Measurements from ENCODE around the gene AMBN. TPM values are rescaled to one million over a fixed set of nuclear protein-coding genes. Genes with fewer than 3 reads are reported as not detected.

Gene AMBN
- total and polyA plus RNA-seq, 2 donors (not counting 3 experiments of a cell fraction or from before 2014, with no cell fraction given), result not detected

GRCh38 chr4:70632028-70632427 is 40.0 kb downstream of the AMBN start:
- no TSS peak for BruUV-seq (replicated peaks)
- CTCF ChIA-PET, result interaction anchor here (0.6 to 1.4 kb wide), 2 partner anchors 15 to 378 kb away, joined by 3 to 7 read pairs; no protein-coding TSS in a partner anchor
- intact Hi-C loops (cut with micrococcal nuclease) (no loop called here), dilution Hi-C loops (cut with MboI; ENCODE audit: extremely low pct_ligation_motif_present, low sequenced_read_pairs) (no loop called here)
- Histone ChIP-seq H3K27ac (ENCODE audit: insufficient read depth, low read depth, low read length) (peak overlapping the region; percentile 57), H2AFZ (ENCODE audit: low read depth, low read length) (no peak overlapping the region), H3K9me1 (replicated peaks; ENCODE audit: control insufficient read depth, extremely low read depth, insufficient read depth, low read length) (no peaks in the 10 kb centered on the region), H3K36me3 (ENCODE audit: control insufficient read depth in 2 of 2, extremely low read depth in 1 of 2, insufficient read depth in 2 of 2, low read length in 2 of 2) (no peaks in the 10 kb centered on the region), H3K27me3 (ENCODE audit: control insufficient read depth in 2 of 2, insufficient read depth in 2 of 2, low read length in 2 of 2) (no peaks in the 10 kb centered on the region), H3K9me3 (replicated peaks; ENCODE audit: control insufficient read depth, insufficient read depth, low read length) (no peaks in the 10 kb centered on the region), H3K4me1 (ENCODE audit: control insufficient read depth, extremely low read depth, insufficient read depth, low read length) (peaks cover 32% of the 10 kb centered on the region), H3K4me2 (ENCODE audit: insufficient read depth, low read length) (peak overlapping the region; percentile 67), H3K9ac (replicated peaks; ENCODE audit: extremely low read depth, insufficient read depth, low read length) (peak overlapping the region; percentile 9), H3K79me2 (ENCODE audit: control insufficient read depth, insufficient read depth, low read length) (no peaks in the 10 kb centered on the region), H3K4me3 (replicated peaks in 1 of 3; ENCODE audit: insufficient read depth in 1 of 3, low read depth in 1 of 3, low read length in 3 of 3) (no peak overlapping the region), H4K20me1 (replicated peaks; ENCODE audit: control insufficient read depth, extremely low read depth, insufficient read depth, low read length) (no peaks in the 10 kb centered on the region)
- TF ChIP-seq JUN (IDR thresholded peaks at IDR 0.05; ENCODE audit: borderline replicate concordance, insufficient read depth, insufficient read length, low read depth), result peak; percentile 96
- no peak for TF ChIP-seq GATA2 (IDR thresholded peaks at IDR 0.05; ENCODE audit: insufficient read depth, insufficient read length, low read depth, low read length)
- no peak for TF ChIP-seq POLR2A (IDR thresholded peaks at IDR 0.05; ENCODE audit: low read depth, low read length)
- TF ChIP-seq EZH2 (IDR thresholded peaks at IDR 0.05; ENCODE audit: borderline replicate concordance, low read depth, low read length, severe bottlenecking), result no peak
- TF ChIP-seq MYC (IDR thresholded peaks at IDR 0.05; ENCODE audit: low read depth, low read length), result no peak
- peak; percentile 83 for TF ChIP-seq FOS (IDR thresholded peaks at IDR 0.05; ENCODE audit: borderline replicate concordance, insufficient read depth, low read length)
- no peak for TF ChIP-seq POLR2AphosphoS5 (IDR thresholded peaks at IDR 0.05; ENCODE audit: insufficient read depth, low read depth, low read length)
- POLR2A ChIA-PET, result no interaction called here
- DNase-seq (ENCODE audit: low read depth, low spot score) (peak; percentile 60), FAIRE-seq (peak; percentile 56)

- no peak overlapping the region for H3K27ac ChIP-seq (ENCODE audit: insufficient read depth, low read depth, low read length)
- H4K20me1 ChIP-seq (replicated peaks; ENCODE audit: control insufficient read depth, extremely low read depth, insufficient read depth, low read length), result no peaks in the 10 kb centered on the region
- H3K9me3 ChIP-seq (replicated peaks; ENCODE audit: control insufficient read depth, insufficient read depth, low read length), result no peaks in the 10 kb centered on the region
- ChIA-PET POLR2A (no interaction called here), CTCF (no interaction called here)
- no peaks in the 10 kb centered on the region for H3K9me1 ChIP-seq (replicated peaks; ENCODE audit: control insufficient read depth, extremely low read depth, insufficient read depth, low read length)
- dilution Hi-C loops (cut with MboI; ENCODE audit: extremely low pct_ligation_motif_present, low sequenced_read_pairs) (no loop called here), intact Hi-C loops (cut with micrococcal nuclease) (no loop called here)
- DNase-seq (ENCODE audit: low read depth, low spot score), result no peak
- H3K4me3 ChIP-seq (replicated peaks in 1 of 3; ENCODE audit: insufficient read depth in 1 of 3, low read depth in 1 of 3, low read length in 3 of 3), result no peak overlapping the region
- TF ChIP-seq POLR2AphosphoS5 (IDR thresholded peaks at IDR 0.05; ENCODE audit: insufficient read depth, low read depth, low read length) (no peak), FOS (IDR thresholded peaks at IDR 0.05; ENCODE audit: borderline replicate concordance, insufficient read depth, low read length) (no peak), MYC (IDR thresholded peaks at IDR 0.05; ENCODE audit: low read depth, low read length) (no peak), CTCF (IDR thresholded peaks at IDR 0.05; ENCODE audit: extremely low read depth in 1 of 2, insufficient read depth in 1 of 2, low read depth in 1 of 2, low read length in 2 of 2) (no peak), POLR2A (IDR thresholded peaks at IDR 0.05; ENCODE audit: low read depth, low read length) (no peak), GATA2 (IDR thresholded peaks at IDR 0.05; ENCODE audit: insufficient read depth, insufficient read length, low read depth, low read length) (no peak), EZH2 (IDR thresholded peaks at IDR 0.05; ENCODE audit: borderline replicate concordance, low read depth, low read length, severe bottlenecking) (no peak), JUN (IDR thresholded peaks at IDR 0.05; ENCODE audit: borderline replicate concordance, insufficient read depth, insufficient read length, low read depth) (no peak), MAX (IDR thresholded peaks at IDR 0.05; ENCODE audit: insufficient read depth, insufficient read length) (no peak)
- no peak overlapping the region for H3K4me2 ChIP-seq (ENCODE audit: insufficient read depth, low read length)
- H3K4me1 ChIP-seq (ENCODE audit: control insufficient read depth, extremely low read depth, insufficient read depth, low read length), result peaks cover 32% of the 10 kb centered on the region
- no peaks in the 10 kb centered on the region for H3K27me3 ChIP-seq (ENCODE audit: control insufficient read depth in 2 of 2, insufficient read depth in 2 of 2, low read length in 2 of 2)
- H3K79me2 ChIP-seq (ENCODE audit: control insufficient read depth, insufficient read depth, low read length), result no peaks in the 10 kb centered on the region
- no peak overlapping the region for H3K9ac ChIP-seq (replicated peaks; ENCODE audit: extremely low read depth, insufficient read depth, low read length)
- no TSS peak for BruUV-seq (replicated peaks)
- H3K36me3 ChIP-seq (ENCODE audit: control insufficient read depth in 2 of 2, extremely low read depth in 1 of 2, insufficient read depth in 2 of 2, low read length in 2 of 2), result no peaks in the 10 kb centered on the region
- no peak for FAIRE-seq
- no peak overlapping the region for H2AFZ ChIP-seq (ENCODE audit: low read depth, low read length)
These were observed 42.4 kb downstream of the AMBN start for GRCh38 chr4:70634482-70634881.
